Amygdala (tissue), 56 donors: ENCODE results near the gene ELF4.

Experiments
- DNase-seq, 56 donors: peaks; one replicate each; lab custom pipeline; 2025; lab: John Stamatoyannopoulos, UW

Gene ELF4

GRCh38 chrX:130085551-130086446 lies 24.5 kb downstream of the ELF4 start:
- DNase-seq: no peak

- no peak for DNase-seq
Observed at GRCh38 chrX:130084631-130085237, 25.6 kb downstream of the ELF4 start.

- no peak for DNase-seq
Observed at GRCh38 chrX:130083656-130084382, 26.5 kb downstream of the ELF4 start.

GRCh38 chrX:130083107-130083490 lies 27.2 kb downstream of the ELF4 start:
- no peak for DNase-seq

GRCh38 chrX:130082244-130083106 lies 27.8 kb downstream of the ELF4 start:
- peak in 3 of 56 donors; percentile 0 to 33 (median 4) for DNase-seq

GRCh38 chrX:130081421-130082045 lies 28.8 kb downstream of the ELF4 start:
- DNase-seq: no peak

- DNase-seq: no peak
Observed at GRCh38 chrX:130080791-130081367, 29.4 kb downstream of the ELF4 start.

GRCh38 chrX:130079824-130080406 lies 30.4 kb downstream of the ELF4 start:
- peak in 43 of 56 donors; percentile 0 to 66 (median 7) for DNase-seq

- no peak for DNase-seq
Observed at GRCh38 chrX:130075777-130076176, 34.5 kb downstream of the ELF4 start.

GRCh38 chrX:130072345-130072740 lies 38.0 kb downstream of the ELF4 start:
- DNase-seq: no peak

GRCh38 chrX:130071611-130072344 lies 38.5 kb downstream of the ELF4 start:
- DNase-seq: no peak

GRCh38 chrX:130066975-130067615 lies 43.2 kb downstream of the ELF4 start:
- no peak for DNase-seq

- DNase-seq: peak in 52 of 56 donors; percentile 0 to 80 (median 44)
Observed at GRCh38 chrX:130060122-130061069, 49.9 kb downstream of the ELF4 start.

GRCh38 chrX:130058652-130059051 lies 51.6 kb downstream of the ELF4 start:
- DNase-seq: no peak

- peak in 3 of 56 donors; percentile 2 to 7 (median 3) for DNase-seq
Observed at GRCh38 chrX:130057209-130057608, 53.1 kb downstream of the ELF4 start.

- no peak for DNase-seq
Observed at GRCh38 chrX:130055899-130056298, 54.4 kb downstream of the ELF4 start.

GRCh38 chrX:130055103-130055502 lies 55.2 kb downstream of the ELF4 start:
- DNase-seq: no peak
